IMR-90 (cell line): ENCODE data around the gene OR7A5. TPM values are rescaled to one million over a fixed set of nuclear protein-coding genes. Genes with fewer than 3 reads are reported as not detected.

Source experiments
- ATAC-seq: fragments of 200-7000 bp; cut with Tn5 transposase; 2 replicates; pipeline ENCODE4 v1.9.1; 2020; ENCODE audit warnings: low read depth, mild to moderate bottlenecking, moderate library complexity
- Bru-seq: library from RNA; stranded (reverse); fragments of 400-500 nt; gene quantifications from one replicate; lab custom pipeline; 2021; lab: Mats Ljungman, UMichigan
- BruChase-seq, 2 experiments: library from RNA; stranded (reverse); fragments of 400-500 nt; gene quantifications; one replicate each; lab custom pipeline; 2021; lab: Mats Ljungman, UMichigan
- BruUV-seq: library from RNA; stranded (reverse); fragments of 400-500 nt; replicated peaks from 2 replicates; lab custom pipeline; 2021; lab: Mats Ljungman, UMichigan
- CTCF ChIA-PET: fragments of 300-600 bp; formaldehyde crosslinking; extraction: SDS; loops from one replicate; lab custom pipeline; 2021; ENCODE audit warnings: antibody characterized with exemption; lab: Yijun Ruan, JAX
- POLR2A ChIA-PET: fragments of 300-600 bp; sonication (Branson Sonifier 250); formaldehyde crosslinking; loops from one replicate; lab custom pipeline; 2022; ENCODE audit warnings: antibody characterized with exemption; ENCODE audit not compliant: unreplicated experiment; lab: Charles Lee
- DNase-seq: peaks from one replicate; pipeline ENCODE4 v3.0.0; 2013
- H2AFZ ChIP-seq: replicated peaks from 2 replicates; pipeline ENCODE3; 2013; ENCODE audit warnings: low read length, mild to moderate bottlenecking; ENCODE audit not compliant: poor library complexity
- H2AK5ac ChIP-seq: 2 replicates; pipeline ENCODE4 v1.6.1; 2013; ENCODE audit warnings: low read depth, low read length, inconsistent platforms
- H2AK9ac ChIP-seq: replicated peaks from 2 replicates; pipeline ENCODE3; 2013; ENCODE audit warnings: mild to moderate bottlenecking, low read depth, low read length, moderate library complexity; ENCODE audit not compliant: poor library complexity
- H2BK120ac ChIP-seq: 2 replicates; pipeline ENCODE4 v1.6.1; 2013; ENCODE audit warnings: low read depth, low read length, inconsistent platforms
- H2BK15ac ChIP-seq: 3 replicates; pipeline ENCODE4 v1.6.1; 2013; ENCODE audit warnings: low read depth, low read length, inconsistent platforms
- H2BK20ac ChIP-seq: 2 replicates; pipeline ENCODE4 v1.6.1; 2013; ENCODE audit warnings: low read depth, mild to moderate bottlenecking, inconsistent platforms, low read length, moderate library complexity
- H2BK5ac ChIP-seq: 2 replicates; pipeline ENCODE4 v1.6.1; 2013; ENCODE audit warnings: mild to moderate bottlenecking, low read depth, low read length, inconsistent platforms; ENCODE audit not compliant: poor library complexity, severe bottlenecking
- H3K14ac ChIP-seq: replicated peaks from 2 replicates; pipeline ENCODE4 v1.6.1; 2013; ENCODE audit warnings: low read depth, low read length, inconsistent platforms
- H3K18ac ChIP-seq: 2 replicates; pipeline ENCODE4 v1.6.1; 2013; ENCODE audit warnings: low read depth, low read length, control low read depth
- H3K23ac ChIP-seq: 2 replicates; pipeline ENCODE4 v1.6.1; 2013; ENCODE audit warnings: low read depth, low read length, inconsistent platforms
- H3K27ac ChIP-seq: 2 replicates; pipeline ENCODE4 v1.5.1; 2013; ENCODE audit warnings: mild to moderate bottlenecking, control low read depth, low read length; ENCODE audit not compliant: insufficient read depth
- H3K27me3 ChIP-seq: 2 replicates; pipeline ENCODE4 v1.6.1; 2013; ENCODE audit warnings: low read length; ENCODE audit not compliant: control insufficient read depth, insufficient read depth
- H3K36me3 ChIP-seq: 2 replicates; pipeline ENCODE4 v1.6.1; 2013; ENCODE audit warnings: low read length, mixed read lengths; ENCODE audit not compliant: control insufficient read depth, insufficient read depth
- H3K4ac ChIP-seq: 2 replicates; pipeline ENCODE4 v1.6.1; 2013; ENCODE audit warnings: low read depth, low read length, inconsistent platforms
- H3K4me1 ChIP-seq: 2 replicates; pipeline ENCODE4 v1.6.1; 2013; ENCODE audit warnings: low read length, mixed read lengths; ENCODE audit not compliant: control insufficient read depth, insufficient read depth
- H3K4me2 ChIP-seq: 2 replicates; pipeline ENCODE4 v1.6.1; 2013; ENCODE audit warnings: low read depth, mild to moderate bottlenecking, control low read depth, low read length, moderate library complexity
- H3K4me3 ChIP-seq: 2 replicates; pipeline ENCODE4 v1.5.1; 2013; ENCODE audit warnings: low read depth, mild to moderate bottlenecking, control low read depth, low read length, moderate library complexity; ENCODE audit not compliant: insufficient read depth
- H3K56ac ChIP-seq: 2 replicates; pipeline ENCODE4 v1.6.1; 2013; ENCODE audit warnings: low read length, inconsistent platforms; ENCODE audit not compliant: insufficient read depth; ENCODE audit errors: extremely low read depth
- H3K79me1 ChIP-seq, 2 experiments: 2 replicates each; pipeline ENCODE4 v1.6.1; 2013; ENCODE audit warnings: low read length in 2 of 2, inconsistent platforms in 1 of 2, low read depth in 1 of 2
- H3K9ac ChIP-seq: 2 replicates; pipeline ENCODE4 v1.6.1; 2013; ENCODE audit warnings: low read depth, low read length, control low read depth
- H3K9me1 ChIP-seq: 2 replicates; pipeline ENCODE4 v1.6.1; 2013; ENCODE audit warnings: low read length, inconsistent platforms; ENCODE audit not compliant: insufficient read depth
- H3K9me3 ChIP-seq: 2 replicates; pipeline ENCODE4 v1.6.1; 2013; ENCODE audit warnings: low read length; ENCODE audit not compliant: control insufficient read depth, insufficient read depth
- H4K20me1 ChIP-seq: 2 replicates; pipeline ENCODE4 v1.6.1; 2013; ENCODE audit warnings: low read length, inconsistent platforms; ENCODE audit not compliant: insufficient read depth
- H4K5ac ChIP-seq: 2 replicates; pipeline ENCODE4 v1.6.1; 2013; ENCODE audit warnings: mild to moderate bottlenecking, low read depth, low read length, control low read depth
- H4K8ac ChIP-seq, 2 experiments: 2 replicates each; pipeline ENCODE4 v1.6.1; 2013; ENCODE audit warnings: low read depth in 2 of 2, low read length in 2 of 2, control low read depth in 1 of 2, inconsistent platforms in 1 of 2
- H4K91ac ChIP-seq: 2 replicates; pipeline ENCODE4 v1.6.1; 2013; ENCODE audit warnings: low read depth, low read length, inconsistent platforms; ENCODE audit not compliant: insufficient read depth
- BHLHE40 ChIP-seq: fragments of 150-350 bp; IDR thresholded peaks from 2 replicates; pipeline ENCODE4 v1.6.1; 2016; ENCODE audit warnings: mild to moderate bottlenecking, low read depth, low read length
- CEBPB ChIP-seq: IDR thresholded peaks from 2 replicates; pipeline ENCODE4 v1.6.1; 2012; ENCODE audit warnings: low read depth, low read length, improper control_type of control experiment
- CHD1 ChIP-seq: IDR thresholded peaks from 2 replicates; pipeline ENCODE4 v1.6.1; 2012; ENCODE audit warnings: low read depth, low read length, improper control_type of control experiment
- CTCF ChIP-seq: conservative IDR thresholded peaks from 2 replicates; pipeline ENCODE4 v1.5.1; 2012; ENCODE audit warnings: mild to moderate bottlenecking, low read depth, low read length, improper control_type of control experiment
- ELK1 ChIP-seq: fragments of 150-350 bp; IDR thresholded peaks from 2 replicates; pipeline ENCODE4 v1.6.1; 2016; ENCODE audit warnings: low read depth, mild to moderate bottlenecking, low read length, moderate library complexity, borderline replicate concordance
- FOS ChIP-seq: fragments of 150-350 bp; IDR thresholded peaks from 2 replicates; pipeline ENCODE4 v1.6.1; 2016; ENCODE audit warnings: low read depth, low read length
- MAFK ChIP-seq: IDR thresholded peaks from 2 replicates; pipeline ENCODE4 v1.6.1; 2012; ENCODE audit warnings: low read depth, low read length, improper control_type of control experiment
- MAZ ChIP-seq: IDR thresholded peaks from 2 replicates; pipeline ENCODE4 v1.6.1; 2012; ENCODE audit warnings: low read depth, mild to moderate bottlenecking, low read length, improper control_type of control experiment, moderate library complexity, borderline replicate concordance
- MXI1 ChIP-seq: IDR thresholded peaks from 2 replicates; pipeline ENCODE4 v1.6.1; 2012; ENCODE audit warnings: low read depth, mild to moderate bottlenecking, low read length, moderate library complexity, borderline replicate concordance
- NFE2L2 ChIP-seq: fragments of 150-350 bp; IDR thresholded peaks from 2 replicates; pipeline ENCODE4 v1.6.1; 2016; ENCODE audit warnings: low read depth, mild to moderate bottlenecking, low read length
- POLR2A ChIP-seq: IDR thresholded peaks from 2 replicates; pipeline ENCODE4 v1.6.1; 2012; ENCODE audit warnings: mild to moderate bottlenecking, low read depth, low read length
- RAD21 ChIP-seq: IDR thresholded peaks from 2 replicates; pipeline ENCODE4 v1.6.1; 2012; ENCODE audit warnings: low read length, improper control_type of control experiment
- RCOR1 ChIP-seq: IDR thresholded peaks from 2 replicates; pipeline ENCODE4 v1.6.1; 2012; ENCODE audit warnings: mild to moderate bottlenecking, low read length, improper control_type of control experiment; ENCODE audit not compliant: insufficient replicate concordance
- RFX5 ChIP-seq: IDR thresholded peaks from 2 replicates; pipeline ENCODE4 v1.8.0; 2012; ENCODE audit warnings: low read depth, mild to moderate bottlenecking, low read length, moderate library complexity
- SMC3 ChIP-seq: fragments of 150-350 bp; IDR thresholded peaks from 2 replicates; pipeline ENCODE4 v1.6.1; 2016; ENCODE audit warnings: low read depth, mild to moderate bottlenecking, antibody characterized with exemption, low read length, moderate library complexity
- USF2 ChIP-seq: fragments of 150-350 bp; IDR thresholded peaks from 2 replicates; pipeline ENCODE4 v1.6.1; 2017; ENCODE audit warnings: mild to moderate bottlenecking, antibody characterized with exemption, low read length, low read depth
- WGBS, 2 experiments: methylation state at CpG; one replicate each; pipeline versions ENCODE4 v1.1.5 to v1.1.7; 2013; ENCODE audit warnings: missing lambda C conversion rate in 2 of 2; ENCODE audit not compliant: insufficient read length in 1 of 2; ENCODE audit errors: extremely low coverage in 2 of 2; 5-methylcytosine and 5-hydroxymethylcytosine counted together
- dilution Hi-C: fragments of 300-500 bp; cut with HindIII; formaldehyde crosslinking; loops from one replicate; pipeline ENCODE4 v1.14.3; 2018; ENCODE audit warnings: low sequenced_read_pairs; ENCODE audit not compliant: unreplicated experiment
- in situ Hi-C: fragments of 300-500 bp; cut with MboI; formaldehyde crosslinking; loops from 3 replicates; pipeline ENCODE4 v1.14.3; 2019; ENCODE audit warnings: low sequenced_read_pairs, inconsistent platforms, mixed read lengths
- intact Hi-C: fragments of 100-400 bp; cut with micrococcal nuclease; formaldehyde crosslinking; loops from 2 replicates; pipeline ENCODE4 v1.10.0; 2022
- long read RNA-seq: library from polyadenylated mRNA; unstranded; transcript quantifications from one replicate; pipeline ENCODE4 v2.0.0, GENCODE V29; 2021; ENCODE audit not compliant: unreplicated experiment
- polyA plus RNA-seq, 3 experiments: library from polyadenylated mRNA; depleted of rRNA; stranded (reverse); fragments of >200 nt; gene quantifications; 2 replicates each; pipeline ENCODE4 v1.2.3, GENCODE V29; 2012; ENCODE audit warnings: low replicate concordance in 1 of 3
- total RNA-seq: library from RNA; depleted of rRNA; stranded (reverse); fragments of >200 nt; gene quantifications from 2 replicates; pipeline ENCODE4 v1.2.3, GENCODE V29; 2012; rRNA removed

Gene OR7A5
- not detected in 2 replicates for total RNA-seq
- polyA plus RNA-seq (2012; rRNA removed), result not detected in 2 replicates
- polyA plus RNA-seq (2012; cell fraction: cytosol; rRNA removed), result not detected in 2 replicates
- not detected in 2 replicates for polyA plus RNA-seq (2012; cell fraction: nucleus; rRNA removed; ENCODE audit: low replicate concordance)
- not detected for Bru-seq, nascent RNA
- BruChase-seq, experiment 1, labeled RNA remaining after a 6-hour chase, result not detected
- BruChase-seq, experiment 2, labeled RNA remaining after a 2-hour chase, result not detected
- long read RNA-seq, result 0 reads

- H3K79me1 ChIP-seq, result no peaks in the 10 kb centered on the region
- no peaks in the 10 kb centered on the region for H3K4me1 ChIP-seq
- ATAC-seq (no peak), DNase-seq (no peak)
- dilution Hi-C loops (no loop called here), intact Hi-C loops (no loop called here), in situ Hi-C loops (no loop called here)
- H4K5ac ChIP-seq, result no peak within 1 kb of the TSS
- no peak within 1 kb of the TSS for H2AK9ac ChIP-seq
- ChIA-PET CTCF (no interaction called here), POLR2A (no interaction called here)
- H4K8ac ChIP-seq, result no peak within 1 kb of the TSS
- H3K36me3 ChIP-seq, result no peaks in the 10 kb centered on the region
- H3K4ac ChIP-seq, result no peak within 1 kb of the TSS
- no peak within 1 kb of the TSS for H3K56ac ChIP-seq
- H2BK15ac ChIP-seq, result no peak within 1 kb of the TSS
- no peak within 1 kb of the TSS for H3K27ac ChIP-seq
- H4K20me1 ChIP-seq, result no peaks in the 10 kb centered on the region
- H3K9ac ChIP-seq, result no peak within 1 kb of the TSS
- no peak within 1 kb of the TSS for H2BK20ac ChIP-seq
- H3K4me3 ChIP-seq, result no peak within 1 kb of the TSS
- H3K18ac ChIP-seq, result no peak within 1 kb of the TSS
- no peaks in the 10 kb centered on the region for H3K9me1 ChIP-seq
- H2AK5ac ChIP-seq, result no peak within 1 kb of the TSS
- H4K91ac ChIP-seq, result no peak within 1 kb of the TSS
- BruUV-seq, result no TSS peak
- no peak within 1 kb of the TSS for H2BK120ac ChIP-seq
- H3K23ac ChIP-seq, result no peak within 1 kb of the TSS
- TF ChIP-seq POLR2A (no peak), NFE2L2 (no peak), RCOR1 (no peak), CEBPB (no peak), MAZ (no peak), MAFK (no peak), BHLHE40 (no peak), RFX5 (no peak), CHD1 (no peak), FOS (no peak), MXI1 (no peak), SMC3 (no peak), USF2 (no peak), CTCF (no peak), ELK1 (no peak), RAD21 (no peak)
- H2AFZ ChIP-seq, result no peak within 1 kb of the TSS
- no peaks in the 10 kb centered on the region for H3K27me3 ChIP-seq
- H3K4me2 ChIP-seq, result no peak within 1 kb of the TSS
- H3K14ac ChIP-seq, result no peak within 1 kb of the TSS
- no CpG with 5 or more reads among the region's 1 CpG for WGBS, 2 experiments
- peaks cover 4% of the 10 kb centered on the region; the same call in 1 of the 2 replicates for H3K9me3 ChIP-seq
- H2BK5ac ChIP-seq, result no peak within 1 kb of the TSS
Measured at GRCh38 chr19:14835011-14835410, at the start of gene OR7A5, which contains the start of gene OR7C1. Gene OR7A5, minus strand, starts transcription at chr19:14835185. Its CDS starts 6,944 bp downstream, at chr19:14828241. Gene OR7C1, minus strand, starts transcription at chr19:14835185. Its CDS starts 35,049 bp downstream, at chr19:14800136.
